Ovary (tissue), 3 donors: Measurements from ENCODE around the gene ALDH3A2.

ENCODE experiments used
- CTCF ChIP-seq, 3 donors: fragments of 450-650 bp in 2 of 3; fragments of 200-600 bp in 1 of 3; IDR thresholded peaks; one replicate each; pipeline versions ENCODE4 v1.5.1 to v1.8.0; 2016 to 2022; ENCODE audit warnings: antibody characterized with exemption in 3 of 3, mild to moderate bottlenecking in 1 of 3
- EP300 ChIP-seq: sonication (generic); formaldehyde crosslinking; IDR thresholded peaks from one replicate; pipeline ENCODE4 v1.6.1; 2017; ENCODE audit warnings: antibody characterized with exemption
- POLR2A ChIP-seq: fragments of 450-650 bp; IDR thresholded peaks from one replicate; pipeline ENCODE4 v1.6.1; 2017; ENCODE audit warnings: antibody characterized with exemption, mild to moderate bottlenecking, moderate library complexity
- donor health status: DM: no; HTN: no; CAD: no.

DNA sequence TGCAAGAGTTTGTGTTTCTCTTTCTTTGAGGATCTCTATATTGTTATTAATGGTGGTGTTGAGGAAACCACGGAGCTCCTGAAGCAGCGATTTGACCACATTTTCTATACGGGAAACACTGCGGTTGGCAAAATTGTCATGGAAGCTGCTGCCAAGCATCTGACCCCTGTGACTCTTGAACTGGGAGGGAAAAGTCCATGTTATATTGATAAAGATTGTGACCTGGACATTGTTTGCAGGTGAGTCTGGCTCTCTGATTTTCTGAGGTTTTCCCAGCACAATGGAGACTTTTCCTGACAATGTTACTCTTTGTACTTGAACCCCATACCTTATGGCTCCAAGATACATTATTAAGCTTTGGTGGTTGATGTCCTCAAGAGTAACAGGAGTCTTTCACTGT lies 7.8 kb downstream of the ALDH3A2 start:
- TF ChIP-seq CTCF (IDR thresholded peaks at IDR 0.05): no peak
- no peak for TF ChIP-seq POLR2A
- TF ChIP-seq EP300: no peak
